ENCODE data around the gene SHF. TPM values are rescaled to one million over a fixed set of nuclear protein-coding genes. Genes with fewer than 3 reads are reported as not detected.
A peak's percentile ranks its signal among the peaks of the same experiment; 100 is the strongest.
"Not testable (repeated sequence)": the region's sequence is repeated elsewhere in the genome, so short reads cannot be mapped to it uniquely, and the experiment has no call there.

SHF gene
- polyA plus RNA-seq (ENCODE audit: insufficient read length in 12 of 12), result 10 to 100 TPM in 4 of 12 donors, 1 to 10 TPM in 7, not detected in 1; 5.4 to 12.6 (median 9.3) TPM
- long read RNA-seq, donor 1, partial matches to known transcripts, result 0 of 2 reads
- long read RNA-seq, donor 1, other reads (novel, unspliced or antisense), result 0 of 2 reads
- long read RNA-seq, donor 2, partial matches to known transcripts, result 0 of 3 reads
- long read RNA-seq, donor 2, other reads (novel, unspliced or antisense), result 0 of 3 reads
- long read RNA-seq, donor 3, partial matches to known transcripts, result 0 of 1 reads
- long read RNA-seq, donor 3, other reads (novel, unspliced or antisense), result 0 of 1 reads
- long read RNA-seq, donor 4, result 0 reads
- long read RNA-seq, donor 5, result 0 reads
- long read RNA-seq, donor 6, result 0 reads
- long read RNA-seq, donor 7, partial matches to known transcripts, result 0 of 1 reads
- long read RNA-seq, donor 7, other reads (novel, unspliced or antisense), result 0 of 1 reads
- long read RNA-seq, donor 8, partial matches to known transcripts, result 0 of 1 reads
- long read RNA-seq, donor 8, other reads (novel, unspliced or antisense), result 0 of 1 reads
- long read RNA-seq, donor 9, partial matches to known transcripts, result 0 of 3 reads
- long read RNA-seq, donor 9, other reads (novel, unspliced or antisense), result 0 of 3 reads
- long read RNA-seq, donor 10, result 0 reads
- long read RNA-seq, donor 11, partial matches to known transcripts, result 0 of 1 reads
- long read RNA-seq, donor 11, other reads (novel, unspliced or antisense), result 0 of 1 reads

GRCh38 chr15:45187894-45188830 is at the start of gene SHF:
Gene SHF, minus strand, starts transcription at chr15:45187966. Its CDS starts 15 bp downstream, at chr15:45187951.
- peak; percentile 61 for DNase-seq

- DNase-seq, result not testable (repeated sequence)
Measured at GRCh38 chr15:45236806-45237205, 49.0 kb upstream of the SHF start.

- no peak for DNase-seq
Measured at GRCh38 chr15:45234562-45235235, 46.9 kb upstream of the SHF start.

GRCh38 chr15:45231864-45232562 is 44.2 kb upstream of the SHF start:
- DNase-seq, result no peak

- DNase-seq, result no peak
Measured at GRCh38 chr15:45231132-45231531, 43.4 kb upstream of the SHF start.

- DNase-seq, result no peak
Measured at GRCh38 chr15:45230245-45230965, 42.6 kb upstream of the SHF start.

- no peak for DNase-seq
Measured at GRCh38 chr15:45228931-45229330, 41.2 kb upstream of the SHF start.

GRCh38 chr15:45225506-45226273 is 37.9 kb upstream of the SHF start:
- DNase-seq, result no peak

- no peak for DNase-seq
Measured at GRCh38 chr15:45224621-45225217, 37.0 kb upstream of the SHF start.

- DNase-seq, result no peak
Measured at GRCh38 chr15:45221967-45222366, 34.2 kb upstream of the SHF start.

- no peak for DNase-seq
Measured at GRCh38 chr15:45221053-45221599, 33.4 kb upstream of the SHF start.

- no peak for DNase-seq
Measured at GRCh38 chr15:45212493-45212892, 24.7 kb upstream of the SHF start.

GRCh38 chr15:45205192-45205591 is 17.4 kb upstream of the SHF start:
- DNase-seq, result peak; percentile 20

- no peak for DNase-seq
Measured at GRCh38 chr15:45203182-45203581, 15.4 kb upstream of the SHF start.

GRCh38 chr15:45201869-45202268 is 14.1 kb upstream of the SHF start:
- DNase-seq, result no peak

GRCh38 chr15:45201557-45201859 is 13.7 kb upstream of the SHF start:
- no peak for DNase-seq

- DNase-seq, result peak; percentile 91
Measured at GRCh38 chr15:45200799-45201556, 13.2 kb upstream of the SHF start.
